Large intestine (tissue), 3 donors: ENCODE results near the gene MIB2. TPM values are rescaled to one million over a fixed set of nuclear protein-coding genes. Genes with fewer than 3 reads are reported as not detected.

ENCODE experiments used
- DNase-seq, 2 donors: peaks; one replicate each; pipeline versions ENCODE4 v3.0.0 to v3.0.0-alpha.2; 2013
- H3K27ac ChIP-seq: one replicate; pipeline ENCODE4 v1.5.1; 2013; ENCODE audit warnings: low read length
- H3K27me3 ChIP-seq: 2 replicates; pipeline ENCODE4 v1.6.1; 2013; ENCODE audit warnings: low read length; ENCODE audit not compliant: control insufficient read depth, insufficient read depth
- H3K36me3 ChIP-seq: 2 replicates; pipeline ENCODE4 v1.6.1; 2013; ENCODE audit warnings: low read length; ENCODE audit not compliant: control insufficient read depth, insufficient read depth
- H3K4me1 ChIP-seq: one replicate; pipeline ENCODE4 v1.6.1; 2013; ENCODE audit warnings: low read length; ENCODE audit not compliant: control insufficient read depth, insufficient read depth
- H3K4me3 ChIP-seq: one replicate; pipeline ENCODE4 v1.5.1; 2013; ENCODE audit warnings: low read length
- H3K9me3 ChIP-seq: one replicate; pipeline ENCODE4 v1.6.1; 2013; ENCODE audit warnings: mild to moderate bottlenecking, low read depth, low read length, moderate library complexity; ENCODE audit not compliant: control insufficient read depth
- WGBS: methylation state at CpG from one replicate; pipeline ENCODE4 v1.1.5; 2013; ENCODE audit warnings: low lambda C conversion rate; ENCODE audit not compliant: insufficient coverage; 5-methylcytosine and 5-hydroxymethylcytosine counted together
- polyA plus RNA-seq: library from polyadenylated mRNA; unstranded; fragments of 120-200 nt; gene quantifications from one replicate; pipeline ENCODE4 v1.2.1, GENCODE V29; 2013

MIB2 gene
- polyA plus RNA-seq, 1 donor: 49.8 TPM

DNA sequence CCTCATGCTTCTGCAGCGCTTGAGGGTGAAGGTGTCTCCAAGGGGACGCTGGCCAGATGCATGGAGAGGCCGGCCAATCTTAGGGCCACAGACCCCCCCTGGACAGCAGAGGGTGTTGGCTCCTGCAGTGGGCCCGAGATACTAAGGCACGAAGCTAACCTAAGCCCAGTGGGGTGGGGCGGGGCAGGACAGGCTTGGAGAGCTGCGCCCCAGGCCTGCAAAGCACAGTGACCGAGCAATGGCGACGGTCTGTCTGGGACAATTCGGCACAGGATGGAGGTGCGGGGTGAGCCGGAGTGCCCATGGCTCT is 16.6 kb upstream of the MIB2 start:
- Histone ChIP-seq H3K4me3 (no peak overlapping the region), H3K36me3 (no peaks in the 10 kb centered on the region), H3K4me1 (no peaks in the 10 kb centered on the region), H3K27me3 (peaks cover 85% of the 10 kb centered on the region), H3K27ac (no peak overlapping the region), H3K9me3 (peaks cover 16% of the 10 kb centered on the region)
- no peak for DNase-seq
- WGBS: no CpG with 5 or more reads among the region's 13 CpGs

GRCh38 chr1:1599030-1599934 is 16.0 kb upstream of the MIB2 start:
- WGBS: no CpG with 5 or more reads among the region's 111 CpGs
- H3K4me1 ChIP-seq: no peaks in the 10 kb centered on the region
- peak in 1 of 2 donors; percentile 46 for DNase-seq
- no peak overlapping the region for H3K4me3 ChIP-seq
- H3K27ac ChIP-seq: no peak overlapping the region
- H3K27me3 ChIP-seq: peaks cover 84% of the 10 kb centered on the region
- H3K9me3 ChIP-seq: peaks cover 16% of the 10 kb centered on the region
- no peaks in the 10 kb centered on the region for H3K36me3 ChIP-seq

DNA sequence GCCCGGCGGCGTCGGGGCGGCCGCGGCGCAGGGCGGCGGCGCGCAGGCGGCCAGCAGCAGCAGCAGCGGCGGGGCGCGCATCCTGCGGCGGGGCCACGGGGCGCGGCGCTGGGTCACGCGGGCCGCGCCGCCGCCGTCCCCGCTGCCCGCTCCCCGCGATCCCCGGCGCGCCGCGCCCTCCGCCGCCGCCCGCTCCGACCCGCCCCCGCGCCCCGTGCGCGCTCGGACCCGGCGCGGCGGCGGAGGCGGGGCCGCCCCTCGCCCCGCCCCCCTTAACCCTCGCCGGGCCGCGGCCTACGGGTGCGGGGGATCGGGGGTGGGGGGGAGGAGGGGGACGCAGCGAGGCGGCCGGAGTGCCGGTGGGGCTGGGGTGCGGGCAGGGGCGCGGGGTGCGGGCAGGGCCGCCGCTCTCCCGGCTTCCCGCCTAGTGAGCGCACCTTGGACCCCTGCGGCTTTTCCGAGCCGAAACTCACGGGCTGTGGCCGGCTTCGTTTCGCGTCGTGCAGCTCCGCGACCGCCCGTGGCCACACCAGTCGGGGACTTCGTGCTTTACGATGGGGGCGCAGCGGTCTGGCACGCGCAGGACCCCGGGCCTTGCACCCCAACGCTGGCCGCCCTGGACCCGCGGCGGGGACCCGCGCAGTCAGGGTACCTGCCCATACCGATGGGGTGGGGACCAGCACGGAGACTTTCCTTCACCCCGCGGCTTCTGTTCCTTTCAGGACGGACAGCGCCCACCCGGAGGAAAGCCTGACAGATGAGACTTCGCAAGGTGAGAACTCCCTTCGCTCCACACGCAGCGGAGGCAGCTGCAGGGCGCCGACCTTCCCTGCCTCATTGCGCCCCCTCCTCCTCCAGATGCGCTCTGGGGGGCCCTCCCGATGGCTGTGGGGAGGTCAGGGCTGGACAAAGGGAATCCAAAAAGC is 15.1 kb upstream of the MIB2 start, which contains the start of gene FNDC10:
Gene FNDC10 (minus strand): TSS at position 201 of the 926 bp plus-strand sequence. CDS start 120 bp downstream, at position 81.
- Histone ChIP-seq H3K4me1 (no peaks in the 10 kb centered on the region), H3K27me3 (peaks cover 75% of the 10 kb centered on the region), H3K4me3 (no peak within 1 kb of the TSS), H3K27ac (no peak within 1 kb of the TSS), H3K9me3 (peaks cover 16% of the 10 kb centered on the region), H3K36me3 (no peaks in the 10 kb centered on the region)
- DNase-seq: peak in 1 of 2 donors; percentile 3
- no CpG with 5 or more reads among the region's 125 CpGs for WGBS

- no peak for DNase-seq
- Histone ChIP-seq H3K36me3 (no peaks in the 10 kb centered on the region), H3K9me3 (peaks cover 16% of the 10 kb centered on the region), H3K4me1 (no peaks in the 10 kb centered on the region), H3K27me3 (peaks cover 68% of the 10 kb centered on the region), H3K27ac (no peak overlapping the region), H3K4me3 (no peak overlapping the region)
- no CpG with 5 or more reads among the region's 22 CpGs for whole genome bisulfite sequencing
These were observed 14.3 kb upstream of the MIB2 start for GRCh38 chr1:1600861-1601563.

DNA sequence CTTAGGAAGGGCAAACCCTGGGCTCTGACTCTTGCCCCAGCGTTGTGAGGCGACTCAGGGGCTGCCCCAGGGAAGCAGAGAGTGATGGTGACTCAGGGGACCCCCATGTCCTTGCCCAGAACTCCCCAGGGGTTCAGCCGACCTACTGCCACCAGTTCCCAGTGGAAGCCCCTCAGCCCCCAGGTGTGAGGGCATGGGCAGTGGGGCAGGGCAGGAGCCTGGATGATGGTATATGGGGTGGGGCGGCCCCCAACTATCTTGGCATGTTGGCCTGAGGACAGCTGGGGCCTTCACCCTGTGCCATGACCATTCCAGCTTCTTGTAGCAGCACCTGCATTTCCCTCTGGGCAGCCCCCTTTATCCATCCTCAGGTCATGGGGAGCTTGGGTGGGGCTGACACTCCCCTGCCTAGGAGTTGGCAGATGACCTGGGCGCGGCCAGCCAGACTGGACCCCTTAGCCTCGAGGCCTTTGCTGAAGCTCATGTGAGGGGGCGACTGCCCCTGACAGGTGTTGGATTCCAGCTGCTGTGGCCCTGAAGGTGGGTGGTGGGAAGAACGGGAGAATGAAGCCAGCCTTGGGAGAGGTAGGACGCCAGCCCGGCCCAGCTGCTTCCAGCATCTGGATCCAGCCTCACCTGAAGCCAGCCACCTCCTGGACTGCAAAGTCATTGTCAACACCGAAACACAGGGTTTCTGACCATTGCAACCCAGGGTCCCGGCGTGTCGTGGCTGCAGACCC is 13.6 kb upstream of the MIB2 start:
- DNase-seq: no peak
- H3K4me1 ChIP-seq: no peaks in the 10 kb centered on the region
- peaks cover 16% of the 10 kb centered on the region for H3K9me3 ChIP-seq
- H3K27me3 ChIP-seq: peaks cover 61% of the 10 kb centered on the region
- no CpG with 5 or more reads among the region's 15 CpGs for WGBS
- H3K27ac ChIP-seq: no peak overlapping the region
- no peak overlapping the region for H3K4me3 ChIP-seq
- H3K36me3 ChIP-seq: no peaks in the 10 kb centered on the region

- Histone ChIP-seq H3K27me3 (peaks cover 55% of the 10 kb centered on the region), H3K4me3 (no peak overlapping the region), H3K27ac (no peak overlapping the region), H3K4me1 (no peaks in the 10 kb centered on the region), H3K9me3 (peaks cover 16% of the 10 kb centered on the region), H3K36me3 (no peaks in the 10 kb centered on the region)
- WGBS: no CpG with 5 or more reads among the region's 18 CpGs
- DNase-seq: no peak
These were observed 12.9 kb upstream of the MIB2 start for GRCh38 chr1:1602304-1602967.

DNA sequence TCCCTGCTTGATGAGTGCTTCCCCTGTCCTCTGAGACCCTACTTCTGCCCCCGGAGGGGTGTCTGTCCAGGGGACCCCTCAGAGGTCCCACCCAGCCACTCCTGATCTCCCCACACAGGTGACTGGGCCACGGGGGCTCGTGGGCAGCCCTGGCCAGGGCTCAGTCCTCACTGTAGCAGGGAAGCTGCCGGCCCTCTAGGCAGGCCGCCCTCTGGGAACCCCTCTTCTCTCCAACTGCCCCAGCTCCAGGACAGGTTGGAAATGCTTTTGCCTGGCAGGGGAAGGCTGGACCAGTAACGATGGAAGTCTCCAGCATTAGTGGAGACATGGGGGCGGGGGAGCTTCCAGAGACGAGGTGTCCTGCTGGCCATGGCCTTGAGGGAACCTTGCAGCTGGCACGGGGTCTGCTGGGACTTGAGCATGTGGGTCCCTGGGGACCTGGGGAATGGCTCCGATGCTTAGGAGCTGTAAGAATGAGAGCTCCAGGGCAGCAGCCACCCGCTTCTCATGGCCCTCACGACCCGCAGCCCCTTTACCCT is 12.3 kb upstream of the MIB2 start:
- WGBS: no CpG with 5 or more reads among the region's 13 CpGs
- H3K4me3 ChIP-seq: no peak overlapping the region
- no peaks in the 10 kb centered on the region for H3K36me3 ChIP-seq
- H3K9me3 ChIP-seq: peaks cover 12% of the 10 kb centered on the region
- DNase-seq: no peak
- H3K27ac ChIP-seq: no peak overlapping the region
- H3K27me3 ChIP-seq: peaks cover 49% of the 10 kb centered on the region
- H3K4me1 ChIP-seq: no peaks in the 10 kb centered on the region

- Histone ChIP-seq H3K36me3 (no peaks in the 10 kb centered on the region), H3K4me1 (no peaks in the 10 kb centered on the region), H3K9me3 (peaks cover 11% of the 10 kb centered on the region), H3K4me3 (no peak overlapping the region), H3K27ac (no peak overlapping the region), H3K27me3 (peaks cover 41% of the 10 kb centered on the region)
- no peak for DNase-seq
- 20% methylated on average over 1 of the region's 13 CpGs for WGBS
These were observed 11.5 kb upstream of the MIB2 start for GRCh38 chr1:1603671-1604373.
